DOHH2 (cell line): ENCODE results near the gene ITIH2.

Experiments used
- H3F3A ChIP-seq: fragments of 200-600 bp; sonication (generic), shearing (Covaris generic); 2 replicates; pipeline ENCODE4 v1.6.0; 2016; ENCODE audit warnings: antibody characterized with exemption, mild to moderate bottlenecking; ENCODE audit not compliant: control insufficient read depth, insufficient read depth
- H3K27ac ChIP-seq: fragments of 200-600 bp; sonication (generic); 2 replicates; pipeline ENCODE4 v1.5.1; 2014; ENCODE audit warnings: low read depth, mild to moderate bottlenecking, low read length, moderate library complexity
- H3K27me3 ChIP-seq: fragments of 200-600 bp; sonication (generic); 2 replicates; pipeline ENCODE4 v1.6.1; 2014; ENCODE audit warnings: mild to moderate bottlenecking, low read length, mixed read lengths; ENCODE audit not compliant: control insufficient read depth
- H3K36me3 ChIP-seq: fragments of 200-600 bp; sonication (generic); 2 replicates; pipeline ENCODE4 v1.6.1; 2014; ENCODE audit warnings: mild to moderate bottlenecking, low read length, moderate library complexity, mixed read lengths; ENCODE audit not compliant: control insufficient read depth
- H3K4me1 ChIP-seq: fragments of 200-600 bp; sonication (generic); 2 replicates; pipeline ENCODE4 v1.6.1; 2014; ENCODE audit warnings: mild to moderate bottlenecking, low read length, mixed read lengths; ENCODE audit not compliant: control insufficient read depth
- H3K4me2 ChIP-seq: fragments of 200-600 bp; sonication (generic); 2 replicates; pipeline ENCODE4 v1.6.0; 2014; ENCODE audit warnings: mild to moderate bottlenecking, low read length, moderate library complexity
- H3K4me3 ChIP-seq: fragments of 200-600 bp; sonication (generic); 2 replicates; pipeline ENCODE4 v1.5.1; 2014; ENCODE audit warnings: mild to moderate bottlenecking, low read length, mixed read lengths
- H3K79me2 ChIP-seq: fragments of 200-600 bp; sonication (generic); 2 replicates; pipeline ENCODE4 v1.6.1; 2014; ENCODE audit warnings: mild to moderate bottlenecking, low read length, mixed read lengths; ENCODE audit not compliant: control insufficient read depth
- H3K9me2 ChIP-seq: fragments of 200-600 bp; sonication (generic); replicated peaks from 2 replicates; pipeline ENCODE4 v1.6.1; 2014; ENCODE audit warnings: mild to moderate bottlenecking, low read length, mixed read lengths; ENCODE audit not compliant: control insufficient read depth
- H3K9me3 ChIP-seq: fragments of 200-600 bp; sonication (generic); 2 replicates; pipeline ENCODE4 v1.6.1; 2014; ENCODE audit warnings: antibody characterized with exemption, low read length, mixed read lengths; ENCODE audit not compliant: control insufficient read depth, insufficient read depth
- H4K20me1 ChIP-seq: fragments of 200-600 bp; sonication (generic); 2 replicates; pipeline ENCODE4 v1.6.0; 2014; ENCODE audit warnings: low read depth, mild to moderate bottlenecking, antibody characterized with exemption, low read length, moderate library complexity; ENCODE audit not compliant: control insufficient read depth, insufficient read depth
- CTCF ChIP-seq: fragments of 200-600 bp; sonication (generic); IDR thresholded peaks from one replicate; pipeline ENCODE4 v1.5.1; 2014; ENCODE audit warnings: antibody characterized with exemption, mild to moderate bottlenecking, low read depth, low read length; ENCODE audit not compliant: poor library complexity, severe bottlenecking
- EZH2phosphoT487 ChIP-seq: fragments of 200-600 bp; sonication (generic); IDR thresholded peaks from 2 replicates; pipeline ENCODE4 v1.6.1; 2017; ENCODE audit warnings: borderline replicate concordance, mild to moderate bottlenecking, antibody characterized with exemption, low read length, moderate library complexity, mixed read lengths

The ITIH2 gene

GRCh38 chr10:7659560-7659959 lies 43.6 kb upstream of the ITIH2 start:
- H3K4me1 ChIP-seq: no peaks in the 10 kb centered on the region
- peaks cover 4% of the 10 kb centered on the region for H3K27me3 ChIP-seq
- H3K79me2 ChIP-seq: no peaks in the 10 kb centered on the region
- no peak overlapping the region for H3K27ac ChIP-seq
- no peak for TF ChIP-seq EZH2phosphoT487
- TF ChIP-seq CTCF: no peak
- no peaks in the 10 kb centered on the region for H3F3A ChIP-seq
- no peaks in the 10 kb centered on the region for H3K36me3 ChIP-seq
- no peak overlapping the region for H3K4me3 ChIP-seq
- no peaks in the 10 kb centered on the region for H4K20me1 ChIP-seq
- H3K4me2 ChIP-seq: no peak overlapping the region
- H3K9me3 ChIP-seq: no peaks in the 10 kb centered on the region
- no peaks in the 10 kb centered on the region for H3K9me2 ChIP-seq

DNA sequence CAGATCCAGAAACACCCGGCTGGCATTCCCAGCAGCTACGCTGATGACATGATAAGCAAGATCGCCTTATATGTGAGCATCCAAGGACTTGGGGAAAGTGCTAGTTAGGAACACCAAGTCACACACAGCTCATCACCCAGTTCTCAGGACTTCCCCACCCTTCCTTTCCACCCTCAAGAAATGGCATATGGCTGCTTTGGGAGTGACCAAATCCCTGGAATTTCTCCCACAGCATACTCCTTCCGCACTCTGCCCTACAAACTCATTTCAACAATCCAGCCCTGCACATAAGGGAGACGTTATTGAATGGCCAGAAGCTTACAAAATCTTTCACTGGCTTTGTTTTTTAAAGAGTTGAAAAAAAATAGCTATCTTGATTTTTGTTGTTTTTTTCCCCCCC lies 40.6 kb upstream of the ITIH2 start:
- no peaks in the 10 kb centered on the region for H3K9me3 ChIP-seq
- no peak overlapping the region for H3K27ac ChIP-seq
- H3K79me2 ChIP-seq: no peaks in the 10 kb centered on the region
- no peaks in the 10 kb centered on the region for H3K4me1 ChIP-seq
- peaks cover 3% of the 10 kb centered on the region; the same call in 1 of the 2 replicates for H3K27me3 ChIP-seq
- H3K4me2 ChIP-seq: no peak overlapping the region
- no peak overlapping the region for H3K4me3 ChIP-seq
- no peaks in the 10 kb centered on the region for H3K36me3 ChIP-seq
- H3K9me2 ChIP-seq: no peaks in the 10 kb centered on the region
- TF ChIP-seq EZH2phosphoT487 (no peak), CTCF (no peak)
- H4K20me1 ChIP-seq: no peaks in the 10 kb centered on the region
- H3F3A ChIP-seq: no peaks in the 10 kb centered on the region

GRCh38 chr10:7664707-7665106 lies 38.4 kb upstream of the ITIH2 start:
- H4K20me1 ChIP-seq: no peaks in the 10 kb centered on the region; the same call in 1 of the 2 replicates
- no peaks in the 10 kb centered on the region for H3K9me2 ChIP-seq
- no peak for TF ChIP-seq EZH2phosphoT487
- no peak for TF ChIP-seq CTCF
- H3K27ac ChIP-seq: no peak overlapping the region
- no peaks in the 10 kb centered on the region for H3K36me3 ChIP-seq
- H3K27me3 ChIP-seq: peaks cover 2% of the 10 kb centered on the region; the same call in 1 of the 2 replicates
- H3F3A ChIP-seq: no peaks in the 10 kb centered on the region
- no peak overlapping the region for H3K4me2 ChIP-seq
- no peaks in the 10 kb centered on the region for H3K79me2 ChIP-seq
- H3K4me3 ChIP-seq: no peak overlapping the region
- no peaks in the 10 kb centered on the region for H3K4me1 ChIP-seq
- no peaks in the 10 kb centered on the region for H3K9me3 ChIP-seq

- Histone ChIP-seq H3F3A (no peaks in the 10 kb centered on the region), H3K9me3 (no peaks in the 10 kb centered on the region), H3K4me2 (no peak overlapping the region), H3K36me3 (no peaks in the 10 kb centered on the region), H3K4me1 (no peaks in the 10 kb centered on the region), H4K20me1 (no peaks in the 10 kb centered on the region; the same call in 1 of the 2 replicates), H3K9me2 (no peaks in the 10 kb centered on the region), H3K27ac (no peak overlapping the region), H3K79me2 (no peaks in the 10 kb centered on the region), H3K4me3 (no peak overlapping the region), H3K27me3 (peaks cover 4% of the 10 kb centered on the region; the same call in 1 of the 2 replicates)
- TF ChIP-seq EZH2phosphoT487: no peak
- TF ChIP-seq CTCF: no peak
Measured at GRCh38 chr10:7665767-7666166, 37.3 kb upstream of the ITIH2 start.
